ENCODE results near the gene ALX4.

DNA sequence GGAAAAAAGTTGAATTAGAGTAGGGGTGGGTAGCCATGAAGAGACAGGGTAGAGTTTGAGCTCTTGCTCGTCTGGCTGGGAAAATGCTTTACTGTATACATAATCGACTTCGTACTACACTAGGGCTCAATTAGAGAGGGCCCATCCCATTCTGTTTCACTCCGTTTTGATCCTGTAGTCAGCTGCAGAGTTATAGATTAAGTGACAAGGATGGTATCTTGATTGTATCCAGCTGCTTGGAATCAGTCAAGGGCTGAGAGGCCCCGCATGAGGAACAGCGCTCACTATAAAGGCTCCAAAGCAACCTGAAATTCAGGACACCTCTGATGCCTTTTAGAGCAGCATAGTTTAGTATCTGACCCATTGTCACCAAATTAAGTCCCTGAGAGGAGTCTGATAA, 81.6 kb downstream of the ALX4 start:
- no peak for TF ChIP-seq CTCF (IDR thresholded peaks at IDR 0.05; ENCODE audit: low read depth, low read length)
- no peak for TF ChIP-seq EZH2phosphoT487 (IDR thresholded peaks at IDR 0.05; ENCODE audit: low read depth)
